SH-SY5Y (cell line): ENCODE data around the gene XPR1.

Source experiments
- GATA2 ChIP-seq: IDR thresholded peaks from 2 replicates; pipeline ENCODE4 v1.6.1; 2011; ENCODE audit warnings: mild to moderate bottlenecking, low read depth, low read length
- GATA3 ChIP-seq: IDR thresholded peaks from 2 replicates; pipeline ENCODE4 v1.6.1; 2011; ENCODE audit warnings: low read depth, mild to moderate bottlenecking, low read length, moderate library complexity

The XPR1 gene

GRCh38 chr1:180935326-180936109 is 303.7 kb downstream of the XPR1 start:
- no peak for TF ChIP-seq GATA2
- TF ChIP-seq GATA3 = no peak

- TF ChIP-seq GATA2 (no peak), GATA3 (no peak)
Measured at GRCh38 chr1:180936110-180937011, 304.5 kb downstream of the XPR1 start.

- TF ChIP-seq GATA3 (no peak), GATA2 (no peak)
Measured at GRCh38 chr1:180937012-180937372, 305.2 kb downstream of the XPR1 start.

GRCh38 chr1:180937624-180938225 is 305.9 kb downstream of the XPR1 start:
- TF ChIP-seq GATA2 = no peak
- TF ChIP-seq GATA3 = no peak

GRCh38 chr1:180939073-180939710 is 307.4 kb downstream of the XPR1 start:
- no peak for TF ChIP-seq GATA2
- no peak for TF ChIP-seq GATA3

GRCh38 chr1:180939711-180940103 is 307.9 kb downstream of the XPR1 start:
- TF ChIP-seq GATA2 = no peak
- TF ChIP-seq GATA3 = no peak
